Panc1 (cell line): ENCODE data around the gene RADIL. TPM values are rescaled to one million over a fixed set of nuclear protein-coding genes. Genes with fewer than 3 reads are reported as not detected.

ENCODE experiments used
- ATAC-seq: fragments of 200-7000 bp; cut with Tn5 transposase; 2 replicates; pipeline ENCODE4 v1.9.1; 2020; ENCODE audit warnings: mild to moderate bottlenecking, moderate library complexity
- BruUV-seq: library from RNA; stranded (reverse); fragments of 400-500 nt; replicated peaks from 2 replicates; lab custom pipeline; 2021; lab: Mats Ljungman, UMichigan
- CTCF ChIA-PET: fragments of 300-600 bp; sonication (Branson Sonifier 250); formaldehyde crosslinking; loops from one replicate; lab custom pipeline; 2022; ENCODE audit warnings: antibody characterized with exemption; lab: Charles Lee
- POLR2A ChIA-PET: fragments of 300-600 bp; sonication (Branson Sonifier 250); formaldehyde crosslinking; loops from one replicate; lab custom pipeline; 2022; ENCODE audit warnings: antibody characterized with exemption; lab: Charles Lee
- DNase-seq: peaks from one replicate; pipeline ENCODE4 v3.0.0-alpha.2; 2010; ENCODE audit warnings: low read depth, low spot score
- H3K27ac ChIP-seq: 2 replicates; pipeline ENCODE4 v1.5.1; 2011; ENCODE audit warnings: mild to moderate bottlenecking, low read length, inconsistent platforms
- H3K27me3 ChIP-seq: fragments of 200-500 bp; sonication (Bioruptor generic); 2 replicates; pipeline ENCODE4 v1.6.0; 2014; ENCODE audit warnings: low read length, inconsistent platforms; ENCODE audit not compliant: control insufficient read depth, insufficient read depth
- H3K36me3 ChIP-seq: fragments of 200-500 bp; sonication (Bioruptor generic); 2 replicates; pipeline ENCODE4 v1.5.1; 2014; ENCODE audit warnings: inconsistent platforms, mild to moderate bottlenecking, low read length, moderate library complexity; ENCODE audit not compliant: control insufficient read depth, insufficient read depth
- H3K4me1 ChIP-seq: 2 replicates; pipeline ENCODE4 v1.5.1; 2011; ENCODE audit warnings: inconsistent platforms, mild to moderate bottlenecking, low read length, moderate library complexity; ENCODE audit not compliant: control insufficient read depth, insufficient read depth
- H3K4me3 ChIP-seq, 2 experiments: 2 replicates each; pipeline ENCODE4 v1.5.1; 2011 to 2012; ENCODE audit warnings: low read depth in 2 of 2, low read length in 2 of 2, mild to moderate bottlenecking in 2 of 2, inconsistent platforms in 1 of 2, moderate library complexity in 1 of 2
- H3K9me3 ChIP-seq: fragments of 200-500 bp; sonication (Bioruptor generic); 2 replicates; pipeline ENCODE4 v1.5.1; 2014; ENCODE audit warnings: low read depth, mild to moderate bottlenecking, inconsistent platforms, low read length, moderate library complexity; ENCODE audit not compliant: control insufficient read depth, insufficient read depth
- POLR2AphosphoS5 ChIP-seq: IDR thresholded peaks from 2 replicates; pipeline ENCODE4 v1.6.1; 2012; ENCODE audit warnings: mild to moderate bottlenecking, low read depth, low read length, moderate library complexity
- SIN3A ChIP-seq: IDR thresholded peaks from 2 replicates; pipeline ENCODE4 v1.6.1; 2012; ENCODE audit warnings: low read depth, mild to moderate bottlenecking, low read length, moderate library complexity, borderline replicate concordance; ENCODE audit not compliant: insufficient read depth
- TCF7L2 ChIP-seq: IDR thresholded peaks from 2 replicates; pipeline ENCODE4 v1.6.1; 2011; ENCODE audit warnings: mild to moderate bottlenecking, low read depth, low read length, inconsistent platforms
- in situ Hi-C: cut with HindIII; loops from 2 replicates; pipeline ENCODE4 v1.10.0; 2016; ENCODE audit warnings: low sequenced_read_pairs, low pct_unique_long_range_greater_than_20kb
- intact Hi-C: fragments of 100-400 bp; cut with micrococcal nuclease; formaldehyde crosslinking; loops from one replicate; pipeline ENCODE4 v1.10.0; 2022; ENCODE audit not compliant: unreplicated experiment
- total RNA-seq: library from RNA; stranded (reverse); gene quantifications from one replicate; pipeline ENCODE4 v1.2.1, GENCODE V29; 2021; ENCODE audit not compliant: unreplicated experiment
- TF ChIP-seq, protein P1 (sequence below): fragments of 450-650 bp; IDR thresholded peaks from 2 replicates; pipeline ENCODE4 v1.5.1; 2017; ENCODE audit warnings: mild to moderate bottlenecking
- TF ChIP-seq, protein P2 (sequence below), 2 experiments: IDR thresholded peaks; 2 replicates each; pipeline ENCODE4 v1.6.1; 2011 to 2012; ENCODE audit warnings: low read depth in 2 of 2, control low read depth in 1 of 2, low read length in 1 of 2, mild to moderate bottlenecking in 1 of 2, moderate library complexity in 1 of 2; ENCODE audit not compliant: insufficient read depth in 1 of 2

RADIL gene
- total RNA-seq, 1 experiment from 2014 or later: 1.3 TPM

DNA sequence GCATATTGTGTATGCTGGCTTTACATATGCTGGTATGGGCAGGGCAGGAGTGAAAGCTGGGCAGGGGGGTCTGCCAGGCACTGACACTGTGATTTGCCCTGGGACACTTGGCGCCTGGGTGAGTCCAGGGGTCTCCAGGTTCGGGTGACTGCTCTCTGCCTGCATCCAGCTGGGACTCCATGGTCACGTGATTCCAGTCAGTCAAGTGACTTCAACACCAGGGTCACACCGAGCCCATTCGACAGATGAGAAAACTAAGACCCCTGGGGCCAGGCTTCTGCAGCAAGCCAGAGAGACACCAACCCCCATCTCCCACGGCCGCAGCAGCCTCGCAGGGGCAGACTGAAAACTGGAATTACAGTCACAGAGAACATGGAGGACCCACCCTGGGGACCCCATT lies 45.5 kb upstream of the RADIL start:
- ATAC-seq: no peak
- Histone ChIP-seq H3K36me3 (no peaks in the 10 kb centered on the region), H3K4me3 (no peak overlapping the region), H3K9me3 (no peaks in the 10 kb centered on the region), H3K27me3 (0 out of 2 replicates have a peak, but pooled peaks cover 2% of the 10 kb centered on the region), H3K4me1 (no peaks in the 10 kb centered on the region), H3K27ac (no peak overlapping the region)
- no TSS peak for BruUV-seq
- DNase-seq: no peak
- in situ Hi-C loops (no loop called here), intact Hi-C loops (no loop called here)
- POLR2A ChIA-PET: no interaction called here
- TF ChIP-seq, protein P1, sequence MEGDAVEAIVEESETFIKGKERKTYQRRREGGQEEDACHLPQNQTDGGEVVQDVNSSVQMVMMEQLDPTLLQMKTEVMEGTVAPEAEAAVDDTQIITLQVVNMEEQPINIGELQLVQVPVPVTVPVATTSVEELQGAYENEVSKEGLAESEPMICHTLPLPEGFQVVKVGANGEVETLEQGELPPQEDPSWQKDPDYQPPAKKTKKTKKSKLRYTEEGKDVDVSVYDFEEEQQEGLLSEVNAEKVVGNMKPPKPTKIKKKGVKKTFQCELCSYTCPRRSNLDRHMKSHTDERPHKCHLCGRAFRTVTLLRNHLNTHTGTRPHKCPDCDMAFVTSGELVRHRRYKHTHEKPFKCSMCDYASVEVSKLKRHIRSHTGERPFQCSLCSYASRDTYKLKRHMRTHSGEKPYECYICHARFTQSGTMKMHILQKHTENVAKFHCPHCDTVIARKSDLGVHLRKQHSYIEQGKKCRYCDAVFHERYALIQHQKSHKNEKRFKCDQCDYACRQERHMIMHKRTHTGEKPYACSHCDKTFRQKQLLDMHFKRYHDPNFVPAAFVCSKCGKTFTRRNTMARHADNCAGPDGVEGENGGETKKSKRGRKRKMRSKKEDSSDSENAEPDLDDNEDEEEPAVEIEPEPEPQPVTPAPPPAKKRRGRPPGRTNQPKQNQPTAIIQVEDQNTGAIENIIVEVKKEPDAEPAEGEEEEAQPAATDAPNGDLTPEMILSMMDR: no peak
- no peak for TF ChIP-seq SIN3A
- CTCF ChIA-PET: no interaction called here

- intact Hi-C loops (no loop called here), in situ Hi-C loops (no loop called here)
- DNase-seq (no peak), ATAC-seq (no peak)
- Histone ChIP-seq H3K4me3 (no peak overlapping the region), H3K9me3 (no peaks in the 10 kb centered on the region), H3K4me1 (no peaks in the 10 kb centered on the region), H3K27ac (no peak overlapping the region), H3K36me3 (no peaks in the 10 kb centered on the region), H3K27me3 (0 out of 2 replicates have a peak, but pooled peaks cover 2% of the 10 kb centered on the region)
- ChIA-PET CTCF (no interaction called here), POLR2A (no interaction called here)
- BruUV-seq: no TSS peak
- TF ChIP-seq POLR2AphosphoS5 (no peak), TCF7L2 (no peak), SIN3A (no peak)
- TF ChIP-seq, protein P2, sequence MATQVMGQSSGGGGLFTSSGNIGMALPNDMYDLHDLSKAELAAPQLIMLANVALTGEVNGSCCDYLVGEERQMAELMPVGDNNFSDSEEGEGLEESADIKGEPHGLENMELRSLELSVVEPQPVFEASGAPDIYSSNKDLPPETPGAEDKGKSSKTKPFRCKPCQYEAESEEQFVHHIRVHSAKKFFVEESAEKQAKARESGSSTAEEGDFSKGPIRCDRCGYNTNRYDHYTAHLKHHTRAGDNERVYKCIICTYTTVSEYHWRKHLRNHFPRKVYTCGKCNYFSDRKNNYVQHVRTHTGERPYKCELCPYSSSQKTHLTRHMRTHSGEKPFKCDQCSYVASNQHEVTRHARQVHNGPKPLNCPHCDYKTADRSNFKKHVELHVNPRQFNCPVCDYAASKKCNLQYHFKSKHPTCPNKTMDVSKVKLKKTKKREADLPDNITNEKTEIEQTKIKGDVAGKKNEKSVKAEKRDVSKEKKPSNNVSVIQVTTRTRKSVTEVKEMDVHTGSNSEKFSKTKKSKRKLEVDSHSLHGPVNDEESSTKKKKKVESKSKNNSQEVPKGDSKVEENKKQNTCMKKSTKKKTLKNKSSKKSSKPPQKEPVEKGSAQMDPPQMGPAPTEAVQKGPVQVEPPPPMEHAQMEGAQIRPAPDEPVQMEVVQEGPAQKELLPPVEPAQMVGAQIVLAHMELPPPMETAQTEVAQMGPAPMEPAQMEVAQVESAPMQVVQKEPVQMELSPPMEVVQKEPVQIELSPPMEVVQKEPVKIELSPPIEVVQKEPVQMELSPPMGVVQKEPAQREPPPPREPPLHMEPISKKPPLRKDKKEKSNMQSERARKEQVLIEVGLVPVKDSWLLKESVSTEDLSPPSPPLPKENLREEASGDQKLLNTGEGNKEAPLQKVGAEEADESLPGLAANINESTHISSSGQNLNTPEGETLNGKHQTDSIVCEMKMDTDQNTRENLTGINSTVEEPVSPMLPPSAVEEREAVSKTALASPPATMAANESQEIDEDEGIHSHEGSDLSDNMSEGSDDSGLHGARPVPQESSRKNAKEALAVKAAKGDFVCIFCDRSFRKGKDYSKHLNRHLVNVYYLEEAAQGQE (IDR thresholded peaks at IDR 0.05; ENCODE audit: insufficient read depth in 1 of 2, low read depth in 2 of 2, low read length in 1 of 2): no peak
- TF ChIP-seq, protein P1: no peak
Measured at GRCh38 chr7:4928445-4928844, 44.9 kb upstream of the RADIL start.
